HUES48 (cell line): ENCODE results near the gene STOM.

Experiments used
- H3K27ac ChIP-seq: one replicate; pipeline ENCODE4 v1.7.0; 2013; ENCODE audit warnings: low read depth, low read length, inconsistent platforms
- H3K27me3 ChIP-seq: 2 replicates; pipeline ENCODE4 v1.6.1; 2013; ENCODE audit warnings: mild to moderate bottlenecking, low read length; ENCODE audit not compliant: control insufficient read depth, insufficient read depth
- H3K36me3 ChIP-seq: 2 replicates; pipeline ENCODE4 v1.6.1; 2013; ENCODE audit warnings: low read length; ENCODE audit not compliant: control insufficient read depth, insufficient read depth
- H3K4me1 ChIP-seq: 2 replicates; pipeline ENCODE4 v1.6.1; 2013; ENCODE audit warnings: mild to moderate bottlenecking, low read length; ENCODE audit not compliant: control insufficient read depth, insufficient read depth
- H3K4me3 ChIP-seq: 2 replicates; pipeline ENCODE4 v1.5.1; 2013; ENCODE audit warnings: mild to moderate bottlenecking, low read depth, low read length
- H3K9ac ChIP-seq: 2 replicates; pipeline ENCODE4 v1.6.1; 2013; ENCODE audit warnings: mild to moderate bottlenecking, low read depth, low read length, moderate library complexity
- H3K9me3 ChIP-seq: 2 replicates; pipeline ENCODE4 v1.6.1; 2013; ENCODE audit warnings: low read length; ENCODE audit not compliant: control insufficient read depth, insufficient read depth

The STOM gene

GRCh38 chr9:121393318-121393717, 23.3 kb upstream of the STOM start:
- no peaks in the 10 kb centered on the region for H3K4me1 ChIP-seq
- H3K27ac ChIP-seq = no peak overlapping the region
- H3K36me3 ChIP-seq = no peaks in the 10 kb centered on the region
- H3K4me3 ChIP-seq = no peak overlapping the region
- no peak overlapping the region for H3K9ac ChIP-seq
- H3K9me3 ChIP-seq = no peaks in the 10 kb centered on the region
- H3K27me3 ChIP-seq = no peaks in the 10 kb centered on the region

DNA sequence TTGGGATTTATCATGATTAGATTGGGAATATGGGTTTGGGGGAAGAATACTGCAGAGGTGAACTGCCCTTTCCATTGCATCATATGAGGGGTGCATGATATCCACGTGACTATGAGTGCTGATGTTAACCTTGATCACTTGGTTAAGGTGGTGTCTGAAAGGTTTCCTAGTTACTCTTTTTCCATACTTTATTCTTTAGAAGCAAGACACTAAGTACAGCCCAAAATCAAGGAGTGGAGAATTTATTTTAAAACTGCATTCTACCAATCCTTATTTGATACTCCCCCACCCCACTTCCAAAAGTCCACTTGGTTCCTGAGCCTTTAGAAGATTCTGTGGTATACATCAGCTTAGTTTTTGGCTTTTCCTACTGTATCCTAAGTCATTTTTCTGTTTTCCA, 20.3 kb upstream of the STOM start:
- Histone ChIP-seq H3K27ac (no peak overlapping the region), H3K4me1 (peaks cover 17% of the 10 kb centered on the region), H3K27me3 (no peaks in the 10 kb centered on the region), H3K4me3 (no peak overlapping the region), H3K36me3 (no peaks in the 10 kb centered on the region), H3K9ac (no peak overlapping the region), H3K9me3 (no peaks in the 10 kb centered on the region)

DNA sequence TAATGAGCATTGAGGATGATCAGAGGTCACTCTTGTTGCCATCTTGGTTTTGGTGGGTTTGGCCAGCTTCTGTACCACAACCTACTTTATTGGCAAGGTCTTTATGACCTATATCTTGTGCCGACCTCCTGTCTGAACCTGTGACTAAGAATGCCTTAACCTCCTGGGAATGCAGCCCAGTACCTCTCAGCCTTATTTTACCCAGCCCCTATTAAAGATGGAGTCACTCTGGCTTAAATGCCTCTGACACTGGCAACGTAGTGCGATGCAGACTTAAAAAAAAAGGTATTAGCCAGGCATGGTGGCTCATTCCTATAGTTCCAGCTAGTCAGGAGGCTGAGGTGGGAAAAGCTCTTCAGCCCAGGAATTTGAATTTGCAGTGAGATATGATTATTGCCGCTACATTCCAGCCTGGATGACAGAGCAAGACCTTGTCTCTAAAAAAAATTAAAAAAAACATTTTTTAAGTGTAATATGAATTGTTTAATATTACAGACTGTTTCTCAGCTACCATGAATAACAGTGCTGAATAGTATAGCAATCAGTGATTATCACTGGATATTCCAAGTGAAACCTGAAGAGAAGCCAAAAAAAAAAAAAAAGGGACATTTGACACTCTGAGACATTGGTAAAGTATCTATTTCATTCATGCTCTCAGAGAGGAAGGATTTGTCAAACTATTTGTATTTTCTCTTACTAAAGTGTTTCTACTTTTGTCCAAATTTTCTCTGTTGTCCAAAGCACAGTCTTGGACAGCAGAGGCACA, 18.3 kb upstream of the STOM start:
- Histone ChIP-seq H3K9me3 (no peaks in the 10 kb centered on the region), H3K27ac (no peak overlapping the region)

DNA sequence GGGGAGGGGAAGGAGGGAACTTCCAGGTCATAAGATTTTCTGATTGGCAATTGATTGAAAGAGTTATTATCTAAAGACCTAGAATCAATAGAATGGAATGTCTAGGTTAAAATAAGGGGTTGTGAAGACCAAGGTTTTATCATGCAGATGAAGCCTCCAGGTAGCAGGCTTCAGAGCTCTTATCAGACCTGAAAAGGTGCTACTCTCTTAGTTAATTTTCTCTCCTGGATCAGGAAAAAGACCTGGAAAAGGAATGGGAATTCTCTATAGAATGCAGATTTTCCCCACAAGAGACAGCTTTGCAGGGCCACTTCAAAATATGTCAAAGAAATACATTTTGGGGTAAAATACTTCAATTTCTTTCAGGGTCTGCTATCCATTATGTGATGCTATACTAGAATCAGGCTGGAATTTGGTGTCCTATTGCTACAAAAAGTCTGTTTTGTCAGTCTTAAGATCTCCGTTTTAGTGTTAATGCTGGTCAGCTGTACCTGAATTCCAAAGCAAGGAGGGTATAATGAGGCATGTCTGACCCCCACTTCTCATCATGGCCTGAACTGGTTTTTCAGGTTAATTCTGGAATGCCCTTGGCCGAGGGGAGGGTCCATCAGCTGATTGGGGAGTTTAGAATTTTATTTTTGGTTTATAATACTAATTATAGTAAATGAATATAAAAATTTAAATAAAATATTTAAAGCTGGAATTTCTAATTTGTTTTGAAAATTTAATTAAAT, 16.6 kb upstream of the STOM start:
- Histone ChIP-seq H3K9me3 (no peaks in the 10 kb centered on the region), H3K4me3 (peak overlapping the region; percentile 24; the same call in 1 of the 2 replicates), H3K27ac (peak overlapping the region; percentile 34), H3K9ac (peak overlapping the region; percentile 19; the same call in 1 of the 2 replicates), H3K36me3 (no peaks in the 10 kb centered on the region), H3K27me3 (no peaks in the 10 kb centered on the region), H3K4me1 (peaks cover 17% of the 10 kb centered on the region)

More for the DNA sequence above, 18.3 kb upstream of the STOM start:
- peaks cover 17% of the 10 kb centered on the region for H3K4me1 ChIP-seq
- H3K36me3 ChIP-seq = no peaks in the 10 kb centered on the region
- no peaks in the 10 kb centered on the region for H3K27me3 ChIP-seq
- no peak overlapping the region for H3K9ac ChIP-seq
- no peak overlapping the region for H3K4me3 ChIP-seq

- Histone ChIP-seq H3K4me3 (no peak overlapping the region), H3K27ac (no peak overlapping the region), H3K9ac (no peak overlapping the region), H3K27me3 (no peaks in the 10 kb centered on the region), H3K9me3 (no peaks in the 10 kb centered on the region), H3K36me3 (no peaks in the 10 kb centered on the region), H3K4me1 (peaks cover 17% of the 10 kb centered on the region)
Observed at GRCh38 chr9:121383715-121384114, 13.7 kb upstream of the STOM start.

- no peaks in the 10 kb centered on the region for H3K27me3 ChIP-seq
- peaks cover 2% of the 10 kb centered on the region for H3K4me1 ChIP-seq
- no peak overlapping the region for H3K27ac ChIP-seq
- no peaks in the 10 kb centered on the region for H3K9me3 ChIP-seq
- no peaks in the 10 kb centered on the region for H3K36me3 ChIP-seq
- H3K9ac ChIP-seq = no peak overlapping the region
- no peak overlapping the region for H3K4me3 ChIP-seq
Observed at GRCh38 chr9:121380846-121381245, 10.8 kb upstream of the STOM start.

DNA sequence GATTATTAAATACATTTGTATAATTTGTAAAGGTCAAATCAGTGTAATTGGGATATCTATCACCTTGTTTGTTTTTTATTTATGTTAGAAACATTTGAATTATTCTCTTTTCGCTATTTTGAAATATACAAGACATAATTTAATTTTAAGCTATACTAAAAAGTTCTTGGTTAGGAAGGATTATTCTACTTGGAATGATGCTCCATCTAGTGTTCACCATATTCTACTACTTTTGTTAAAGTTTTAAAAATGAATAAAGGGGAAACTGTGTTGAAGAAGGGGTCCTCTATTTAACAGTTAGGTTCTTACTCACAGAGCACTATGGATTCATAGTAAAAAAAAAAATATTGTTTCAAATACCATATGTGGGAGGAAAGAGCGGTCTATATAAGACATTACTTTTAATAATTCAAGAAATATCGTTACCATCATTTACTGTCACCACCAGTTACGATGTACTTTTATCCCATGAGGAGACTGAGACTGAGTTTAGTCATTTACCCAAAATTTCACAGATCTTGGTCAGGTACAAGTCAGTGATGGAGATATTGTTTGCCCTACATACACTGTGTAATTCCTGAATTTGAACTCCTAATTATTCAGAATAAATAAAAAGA, 6.3 kb upstream of the STOM start:
- Histone ChIP-seq H3K27me3 (no peaks in the 10 kb centered on the region), H3K9me3 (no peaks in the 10 kb centered on the region), H3K36me3 (no peaks in the 10 kb centered on the region), H3K9ac (no peak overlapping the region), H3K4me1 (no peaks in the 10 kb centered on the region; the same call in 1 of the 2 replicates), H3K27ac (no peak overlapping the region), H3K4me3 (no peak overlapping the region)

GRCh38 chr9:121373011-121373729, 3.1 kb upstream of the STOM start:
- no peak overlapping the region for H3K27ac ChIP-seq
- H3K36me3 ChIP-seq = no peaks in the 10 kb centered on the region
- H3K4me1 ChIP-seq = peaks cover 8% of the 10 kb centered on the region
- no peak overlapping the region for H3K4me3 ChIP-seq
- H3K9ac ChIP-seq = 0 out of 2 replicates have a peak overlapping the region, but pooled peaks have one; percentile 8
- H3K9me3 ChIP-seq = no peaks in the 10 kb centered on the region
- peaks cover 10% of the 10 kb centered on the region for H3K27me3 ChIP-seq

DNA sequence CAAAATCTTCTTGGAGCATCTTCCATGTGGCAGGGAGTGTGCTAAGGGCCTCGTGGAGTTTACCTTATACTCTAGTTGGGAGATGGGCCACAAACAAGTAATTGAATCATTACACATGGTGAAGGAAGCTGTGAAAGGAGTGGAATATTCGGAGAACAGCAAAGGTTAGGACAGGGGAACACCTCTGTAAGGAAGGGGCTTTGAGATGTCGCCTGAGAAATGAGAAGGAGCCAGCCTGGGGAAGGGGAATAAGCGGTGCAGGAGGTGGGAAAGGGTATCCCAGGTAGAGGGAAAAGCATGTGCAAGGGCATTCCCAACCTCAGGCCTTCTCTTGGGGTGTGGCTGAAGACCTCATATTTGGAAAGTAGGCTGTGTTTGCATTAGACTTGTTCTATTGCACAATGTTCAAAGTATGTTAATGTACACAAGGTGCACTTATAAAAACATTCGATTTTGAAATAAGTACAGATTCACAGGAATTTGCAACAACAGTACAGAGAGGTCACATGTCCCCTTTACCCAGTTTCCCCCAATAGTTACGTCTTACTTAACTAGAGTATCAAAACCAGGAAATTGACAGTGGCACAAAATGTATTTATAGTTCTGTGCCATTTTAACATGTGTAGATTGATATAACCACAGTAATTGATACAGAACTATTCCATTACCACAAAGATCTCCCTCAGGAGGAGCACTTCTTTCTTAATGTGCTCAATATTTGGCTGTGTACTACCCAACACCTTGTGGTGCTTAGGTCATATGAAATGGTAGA, 2.4 kb upstream of the STOM start:
- Histone ChIP-seq H3K27ac (no peak overlapping the region), H3K36me3 (no peaks in the 10 kb centered on the region), H3K9ac (0 out of 2 replicates have a peak overlapping the region, but pooled peaks have one; percentile 8), H3K9me3 (no peaks in the 10 kb centered on the region), H3K27me3 (peaks cover 10% of the 10 kb centered on the region), H3K4me1 (peaks cover 16% of the 10 kb centered on the region), H3K4me3 (no peak overlapping the region)

GRCh38 chr9:121371495-121372061, 1.5 kb upstream of the STOM start:
- Histone ChIP-seq H3K27ac (no peak overlapping the region), H3K4me3 (no peak overlapping the region), H3K9ac (no peak overlapping the region)

More at GRCh38 chr9:121371495-121372061, 1.5 kb upstream of the STOM start:
- Histone ChIP-seq H3K36me3 (no peaks in the 10 kb centered on the region), H3K4me1 (peaks cover 21% of the 10 kb centered on the region), H3K27me3 (peaks cover 10% of the 10 kb centered on the region), H3K9me3 (no peaks in the 10 kb centered on the region)
